ENCODE measurements around the gene SPATA13.

SPATA13 gene

GRCh38 chr13:24131749-24132148 lies 28.8 kb upstream of the SPATA13 start:
- H3K4me3 ChIP-seq (ENCODE audit: low read length) = no peak overlapping the region
- TF ChIP-seq ZNF274 (IDR thresholded peaks at IDR 0.05; ENCODE audit: low read depth, low read length) = no peak

- H3K4me3 ChIP-seq (ENCODE audit: low read length) = no peak overlapping the region
- TF ChIP-seq ZNF274 (IDR thresholded peaks at IDR 0.05; ENCODE audit: low read depth, low read length) = no peak
These were observed 27.3 kb upstream of the SPATA13 start for GRCh38 chr13:24133021-24133795.

- TF ChIP-seq ZNF274 (IDR thresholded peaks at IDR 0.05; ENCODE audit: low read depth, low read length) = no peak
- H3K4me3 ChIP-seq (ENCODE audit: low read length) = no peak overlapping the region
These were observed 26.3 kb upstream of the SPATA13 start for GRCh38 chr13:24134231-24134630.

- H3K4me3 ChIP-seq (ENCODE audit: low read length) = no peak overlapping the region
- no peak for TF ChIP-seq ZNF274 (IDR thresholded peaks at IDR 0.05; ENCODE audit: low read depth, low read length)
These were observed 25.8 kb upstream of the SPATA13 start for GRCh38 chr13:24134757-24135156.

- H3K4me3 ChIP-seq (ENCODE audit: low read length) = no peak overlapping the region
- TF ChIP-seq ZNF274 (IDR thresholded peaks at IDR 0.05; ENCODE audit: low read depth, low read length) = no peak
These were observed 24.7 kb upstream of the SPATA13 start for GRCh38 chr13:24135674-24136300.

GRCh38 chr13:24138911-24139310 lies 21.6 kb upstream of the SPATA13 start:
- no peak for TF ChIP-seq ZNF274 (IDR thresholded peaks at IDR 0.05; ENCODE audit: low read depth, low read length)
- no peak overlapping the region for H3K4me3 ChIP-seq (ENCODE audit: low read length)

- TF ChIP-seq ZNF274 (IDR thresholded peaks at IDR 0.05; ENCODE audit: low read depth, low read length) = no peak
- H3K4me3 ChIP-seq (ENCODE audit: low read length) = no peak overlapping the region
These were observed 19.1 kb upstream of the SPATA13 start for GRCh38 chr13:24141333-24141910.

GRCh38 chr13:24142453-24142852 lies 18.1 kb upstream of the SPATA13 start:
- no peak for TF ChIP-seq ZNF274 (IDR thresholded peaks at IDR 0.05; ENCODE audit: low read depth, low read length)
- no peak overlapping the region for H3K4me3 ChIP-seq (ENCODE audit: low read length)

GRCh38 chr13:24142886-24143285 lies 17.6 kb upstream of the SPATA13 start:
- H3K4me3 ChIP-seq (ENCODE audit: low read length) = no peak overlapping the region
- no peak for TF ChIP-seq ZNF274 (IDR thresholded peaks at IDR 0.05; ENCODE audit: low read depth, low read length)

- TF ChIP-seq ZNF274 (IDR thresholded peaks at IDR 0.05; ENCODE audit: low read depth, low read length) = no peak
- no peak overlapping the region for H3K4me3 ChIP-seq (ENCODE audit: low read length)
These were observed 15.3 kb upstream of the SPATA13 start for GRCh38 chr13:24145240-24145639.

GRCh38 chr13:24145674-24146073 lies 14.8 kb upstream of the SPATA13 start:
- TF ChIP-seq ZNF274 (IDR thresholded peaks at IDR 0.05; ENCODE audit: low read depth, low read length) = no peak
- no peak overlapping the region for H3K4me3 ChIP-seq (ENCODE audit: low read length)

- TF ChIP-seq ZNF274 (IDR thresholded peaks at IDR 0.05; ENCODE audit: low read depth, low read length) = no peak
- no peak overlapping the region for H3K4me3 ChIP-seq (ENCODE audit: low read length)
These were observed 13.5 kb upstream of the SPATA13 start for GRCh38 chr13:24146961-24147569.

- H3K4me3 ChIP-seq (ENCODE audit: low read length) = no peak overlapping the region
- no peak for TF ChIP-seq ZNF274 (IDR thresholded peaks at IDR 0.05; ENCODE audit: low read depth, low read length)
These were observed 13.0 kb upstream of the SPATA13 start for GRCh38 chr13:24147570-24147963.

- no peak overlapping the region for H3K4me3 ChIP-seq (ENCODE audit: low read length)
- no peak for TF ChIP-seq ZNF274 (IDR thresholded peaks at IDR 0.05; ENCODE audit: low read depth, low read length)
These were observed 11.9 kb upstream of the SPATA13 start for GRCh38 chr13:24148414-24149235.
